GM18520 (cell line): ENCODE data around the gene SAMD13.
A peak's percentile ranks its signal among the peaks of the same experiment; 100 is the strongest.
"Not testable (repeated sequence)": the region's sequence is repeated elsewhere in the genome, so short reads cannot be mapped to it uniquely, and the experiment has no call there.

Source experiments
- ATAC-seq: cut with Tn5 transposase; IDR thresholded peaks from one replicate; pipeline ENCODE4 v1.9.1; 2021; ENCODE audit not compliant: unreplicated experiment

The SAMD13 gene

DNA sequence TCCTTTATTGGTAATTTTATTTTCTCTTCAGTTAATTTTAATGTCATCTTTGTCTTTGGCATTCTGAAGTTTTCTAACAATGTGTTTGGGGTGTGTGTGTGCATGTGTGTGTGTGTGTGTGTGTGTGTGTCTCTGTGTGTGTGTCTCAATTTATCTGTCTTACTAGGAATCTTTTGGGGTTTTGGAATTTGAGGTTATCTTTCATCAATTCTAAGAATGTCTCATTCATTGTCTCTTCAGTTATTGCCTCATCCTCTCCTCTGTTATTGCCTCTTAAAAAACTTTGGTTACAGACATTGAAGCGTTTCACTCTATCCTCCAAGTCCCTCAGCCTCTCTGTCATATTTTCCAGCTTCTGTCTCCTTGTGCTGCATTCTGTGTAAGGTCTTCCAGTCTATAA, 18.1 kb upstream of the SAMD13 start:
- ATAC-seq: no peak

DNA sequence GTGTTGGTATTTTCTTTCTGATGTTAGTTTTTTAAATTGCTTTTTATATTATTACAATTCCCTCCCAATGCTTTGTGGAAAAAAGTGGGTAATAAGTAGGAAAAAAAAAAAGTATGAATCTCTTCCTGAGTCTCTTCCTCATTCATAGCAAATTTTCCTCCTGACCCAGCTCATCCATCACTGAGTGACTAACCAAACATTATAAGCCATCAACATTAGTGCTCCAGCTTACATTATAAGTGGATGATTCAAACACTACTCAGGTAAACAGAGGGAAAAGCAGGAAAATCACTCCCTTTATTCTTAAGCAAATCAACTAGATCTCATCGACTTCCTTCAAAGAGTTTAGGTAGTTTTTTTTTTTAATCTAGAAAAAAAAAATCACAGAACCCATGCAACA, 15.4 kb upstream of the SAMD13 start:
- ATAC-seq: no peak

- not testable (repeated sequence) for ATAC-seq
Measured at GRCh38 chr1:84287389-84287788, 14.1 kb upstream of the SAMD13 start.

DNA sequence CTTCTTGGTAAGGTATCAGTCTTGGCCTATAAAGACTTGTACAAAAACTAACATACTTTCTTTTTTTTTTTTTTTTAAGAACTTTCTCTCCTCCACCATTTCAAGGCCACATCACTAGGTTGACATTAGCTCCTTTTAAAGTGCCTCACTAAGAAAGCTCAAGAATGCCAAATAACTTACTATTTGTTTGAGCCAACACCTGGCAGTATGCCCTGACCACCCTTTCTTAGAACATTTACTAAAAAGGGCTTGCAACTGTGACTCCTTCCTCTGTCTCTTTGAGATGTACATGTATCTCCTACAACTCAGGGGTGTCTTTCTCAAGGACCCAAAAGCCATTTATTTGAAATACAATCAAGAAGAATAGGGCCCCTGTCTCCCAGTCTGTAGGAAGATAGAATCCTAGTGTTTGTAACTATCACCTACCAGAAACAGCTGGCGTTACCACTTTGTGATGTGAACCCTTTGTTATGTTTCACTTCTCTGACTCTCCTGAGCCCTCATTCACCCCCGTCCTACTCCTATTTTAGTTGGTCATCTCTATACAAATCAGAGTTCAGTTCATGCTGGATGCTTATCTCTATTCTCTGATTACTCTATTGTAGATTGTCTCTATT, 12.2 kb upstream of the SAMD13 start:
- no peak for ATAC-seq

DNA sequence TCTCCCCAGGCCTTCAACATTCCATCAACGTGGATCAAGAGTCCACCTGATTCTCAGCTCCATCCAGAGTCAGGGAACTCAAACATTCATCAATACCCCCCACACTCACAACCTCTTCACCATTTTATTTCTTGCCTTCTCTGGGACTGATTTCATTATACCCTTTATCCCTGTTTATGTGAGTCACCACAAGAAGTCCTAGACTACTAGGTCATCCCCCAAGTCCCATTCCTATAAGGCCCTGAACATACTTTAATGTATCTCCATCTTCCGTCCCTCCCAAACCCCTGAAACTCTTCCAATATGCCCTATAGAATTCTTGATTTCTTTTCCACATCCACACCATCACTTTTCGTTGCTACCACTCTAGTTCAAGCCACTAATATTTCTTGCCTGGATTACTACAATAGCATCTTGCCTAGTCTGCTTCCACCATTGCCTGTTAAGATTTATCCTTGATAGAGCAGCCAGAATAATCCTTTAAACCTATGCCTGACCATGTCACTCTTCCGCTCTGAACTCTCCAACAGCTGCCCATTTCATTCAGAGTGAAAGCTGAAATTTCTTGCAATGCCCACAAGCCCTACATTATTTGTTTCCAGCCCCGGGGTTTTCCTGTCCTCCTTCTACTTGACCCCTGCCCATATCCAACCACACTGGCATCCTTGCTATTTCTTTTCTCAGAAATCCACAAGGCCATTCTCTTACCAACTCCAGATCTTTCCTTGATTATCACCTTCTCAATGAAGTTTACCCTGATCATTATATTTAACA, 9.4 kb upstream of the SAMD13 start:
- no peak for ATAC-seq

DNA sequence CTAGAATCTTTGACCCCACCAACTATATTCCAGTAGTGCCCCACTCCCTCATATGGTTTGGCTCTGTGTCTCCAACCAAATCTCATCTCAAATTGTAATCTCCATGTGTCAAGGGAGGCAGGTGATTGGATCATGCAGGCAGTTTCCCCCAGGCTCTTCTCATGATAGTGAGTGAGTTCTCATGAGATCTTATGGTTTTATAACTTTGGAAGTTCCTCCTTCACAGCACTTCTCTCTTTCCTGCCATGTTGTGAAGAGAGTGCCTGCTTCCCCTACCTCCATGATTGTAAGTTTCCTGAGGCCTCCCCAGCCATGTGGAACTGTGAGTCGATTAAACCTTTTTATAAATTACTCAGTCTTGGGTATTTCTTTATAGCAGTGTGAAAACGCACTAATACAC, 7.7 kb upstream of the SAMD13 start:
- no peak for ATAC-seq

DNA sequence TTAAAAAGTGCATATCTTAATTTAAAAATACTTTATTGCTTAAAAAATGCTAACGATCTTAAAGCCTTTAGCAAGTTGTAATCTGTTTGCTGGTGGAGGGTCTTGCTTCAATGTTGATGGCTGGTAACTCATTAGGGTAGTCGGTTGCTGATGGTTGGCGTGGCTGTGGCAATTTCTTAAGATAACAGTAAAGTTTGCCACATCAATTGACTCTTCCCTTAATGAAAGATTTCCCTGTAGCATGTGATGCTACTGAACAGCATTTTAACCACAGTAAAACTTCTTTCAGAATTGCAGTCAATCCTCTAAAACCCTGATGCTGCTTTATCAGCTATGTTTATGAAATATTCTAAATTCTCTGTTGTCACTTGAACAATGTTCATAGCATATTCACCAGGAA, 6.8 kb upstream of the SAMD13 start:
- ATAC-seq: no peak

DNA sequence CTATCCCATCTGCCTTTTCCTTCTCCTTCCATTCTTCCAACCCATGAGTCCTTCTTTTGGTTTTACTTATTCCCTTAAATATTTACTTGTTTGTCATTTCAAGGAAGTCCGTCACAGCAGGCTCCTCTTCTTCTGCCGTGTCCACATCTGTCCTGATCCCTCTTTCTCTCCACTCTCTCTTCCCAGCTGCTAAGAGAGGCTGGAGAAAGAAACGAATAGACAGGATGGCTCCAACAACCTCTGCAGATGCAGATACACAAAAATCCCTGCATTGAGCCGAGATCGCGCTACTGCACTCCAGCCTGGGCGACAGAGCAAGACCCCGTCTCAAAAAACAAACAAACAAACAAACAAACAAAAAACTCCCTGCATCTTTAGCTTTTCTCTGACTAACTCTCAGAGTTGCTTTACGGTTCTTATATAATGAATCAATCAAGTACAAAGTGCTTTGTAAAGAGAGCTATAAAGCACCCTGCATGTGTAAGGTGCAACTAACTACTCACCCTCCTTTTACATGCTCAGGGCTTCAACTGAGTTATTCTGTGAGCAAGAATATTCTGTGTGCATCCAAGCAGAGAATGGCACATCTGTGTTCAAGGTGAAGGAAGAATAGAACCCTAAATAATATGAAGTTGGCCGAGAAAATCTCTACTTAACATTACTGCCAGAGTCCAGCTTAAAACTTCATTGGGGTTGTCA, 3.8 kb upstream of the SAMD13 start:
- ATAC-seq: no peak

DNA sequence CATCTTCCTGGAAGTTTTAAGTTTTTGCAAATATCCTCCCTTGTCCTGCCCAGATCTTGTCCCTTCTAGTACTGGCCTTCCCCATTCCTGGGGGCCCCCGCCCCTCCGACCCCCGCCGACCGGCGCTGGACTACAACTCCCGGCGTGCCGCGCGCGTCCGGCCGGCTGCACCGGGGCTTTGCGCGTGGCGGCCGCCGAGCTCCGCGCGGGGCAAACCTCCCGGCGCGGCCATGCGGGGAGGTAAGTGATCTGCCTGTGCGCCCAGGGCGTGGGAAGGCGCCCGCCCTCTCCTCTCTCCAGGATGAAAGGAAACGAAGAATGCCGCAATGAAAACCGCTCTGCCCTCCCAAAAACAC, 3.2 kb upstream of the SAMD13 start:
- ATAC-seq: peak; percentile 57

DNA sequence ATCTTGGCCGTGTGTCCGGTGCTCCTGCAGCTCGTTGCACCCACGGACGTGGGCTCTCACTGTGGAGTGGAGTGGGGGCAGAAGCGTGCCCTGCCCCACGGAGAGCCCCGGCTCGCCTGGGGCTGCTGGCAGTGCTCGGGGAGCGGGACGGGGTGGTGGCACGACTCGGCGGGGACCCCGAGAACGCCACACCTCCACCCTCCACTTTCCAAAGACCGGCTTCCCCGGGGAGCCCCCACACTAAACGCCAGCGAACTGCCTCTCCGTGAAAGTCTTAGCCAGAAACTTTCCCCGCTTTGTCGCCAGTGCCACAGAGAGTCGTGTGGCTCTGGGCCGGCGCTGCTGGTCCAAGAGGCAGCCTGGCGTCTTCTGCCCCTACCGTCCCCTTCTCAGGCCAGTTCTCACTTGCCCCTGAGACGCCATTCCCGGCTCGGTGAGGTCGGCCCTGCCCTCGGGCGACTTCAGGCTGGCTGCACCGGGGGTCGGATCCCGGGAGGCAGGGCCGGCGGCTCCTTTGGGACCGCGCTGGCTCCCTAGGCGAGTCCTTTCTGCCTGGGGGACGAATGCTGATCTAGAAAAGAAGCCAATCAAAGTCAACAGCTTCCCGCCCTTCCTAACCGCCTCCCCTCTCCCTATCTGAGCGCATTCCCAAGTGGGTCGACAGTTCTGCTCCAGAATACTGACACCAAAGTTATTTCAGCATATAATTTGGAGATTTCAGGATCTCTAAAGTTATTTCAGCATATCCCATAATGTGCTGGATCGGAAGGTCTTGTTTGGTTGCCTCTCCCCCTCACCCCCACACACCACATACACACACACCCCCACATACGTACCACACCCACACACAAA, 2.6 kb upstream of the SAMD13 start:
- peak; percentile 18 for ATAC-seq

DNA sequence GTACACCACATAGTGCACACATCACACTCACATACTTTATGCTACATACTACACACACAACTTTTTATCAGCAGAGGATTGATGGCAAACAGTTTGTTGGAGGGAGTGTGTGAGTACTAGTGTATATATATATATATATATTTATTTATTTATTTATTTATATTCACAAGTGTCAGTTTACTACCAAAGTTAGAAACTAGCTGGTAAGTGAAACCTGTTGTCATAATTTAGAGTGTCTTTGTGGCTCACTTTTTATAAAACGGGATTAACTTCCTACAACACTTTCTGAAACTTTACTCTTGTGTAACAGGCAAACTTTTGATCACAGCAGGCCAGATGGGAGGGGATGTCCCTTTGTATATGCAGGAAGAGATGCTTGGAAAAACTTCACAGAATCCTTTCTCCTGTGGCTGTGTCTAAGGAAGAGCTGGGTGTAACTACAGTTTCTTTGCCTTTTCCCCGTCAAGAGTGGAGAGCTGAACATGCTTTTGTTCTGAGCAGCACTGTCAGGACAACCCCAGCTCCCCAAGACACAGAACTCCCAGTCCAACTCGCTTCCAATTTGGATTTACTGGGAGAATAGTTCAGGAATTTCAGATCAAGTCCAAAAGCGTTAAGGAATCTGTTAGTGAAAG, 1.9 kb upstream of the SAMD13 start:
- ATAC-seq: no peak

- ATAC-seq: no peak
Measured at GRCh38 chr1:84300501-84300900, 1.0 kb upstream of the SAMD13 start.

DNA sequence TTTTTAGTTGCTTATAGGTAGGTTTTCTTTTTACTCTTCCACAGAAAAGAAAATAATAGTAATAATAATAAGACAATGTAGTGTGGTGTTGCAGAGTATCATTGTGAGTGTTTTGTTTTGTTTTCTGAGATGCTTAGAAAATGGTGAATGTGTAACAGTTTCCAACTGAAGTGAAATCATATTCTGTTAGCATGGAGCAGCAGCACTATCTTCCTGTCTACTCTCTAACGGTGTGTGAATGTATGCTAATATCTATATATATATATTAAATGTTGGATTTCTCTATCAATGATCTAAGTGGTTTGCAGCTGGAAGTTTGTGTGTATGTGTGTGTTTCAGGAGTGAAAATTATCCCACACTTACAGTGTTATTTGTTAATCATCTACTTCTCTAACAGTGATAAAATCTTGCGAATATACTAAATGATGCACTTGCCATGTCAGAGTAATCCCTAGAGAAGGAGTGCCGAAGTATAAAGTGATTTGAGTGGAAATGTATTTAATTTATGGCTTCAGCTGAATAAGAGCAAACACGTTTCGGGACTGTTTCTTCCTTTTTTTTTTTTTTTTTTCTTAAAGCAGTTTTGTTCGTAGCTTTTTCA, 377 bp downstream of the SAMD13 start:
- ATAC-seq: no peak

DNA sequence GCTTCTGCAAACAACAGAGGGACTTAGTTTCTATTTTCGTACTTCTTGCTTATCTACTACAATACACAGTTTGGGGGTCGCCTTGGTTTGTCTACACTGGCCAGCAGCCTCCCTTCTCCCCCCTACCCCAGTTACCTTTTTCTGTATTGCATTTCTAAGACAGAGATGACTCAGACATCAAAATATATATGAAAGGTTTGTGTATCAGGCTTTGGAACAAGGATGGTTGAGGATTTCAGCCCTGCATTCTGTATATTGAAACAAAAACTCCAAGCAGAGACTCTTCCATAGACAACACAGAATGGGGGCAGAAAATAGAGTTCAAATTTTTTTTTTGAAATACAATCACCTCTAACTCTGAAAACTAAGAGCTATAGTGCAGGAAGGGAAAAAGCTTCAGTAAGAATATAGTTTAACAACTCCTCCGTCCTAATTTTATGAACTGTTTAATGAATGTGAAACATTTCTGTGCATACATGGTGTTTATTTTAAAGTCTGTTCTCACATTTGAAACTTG, 1.9 kb downstream of the SAMD13 start:
- ATAC-seq: no peak

DNA sequence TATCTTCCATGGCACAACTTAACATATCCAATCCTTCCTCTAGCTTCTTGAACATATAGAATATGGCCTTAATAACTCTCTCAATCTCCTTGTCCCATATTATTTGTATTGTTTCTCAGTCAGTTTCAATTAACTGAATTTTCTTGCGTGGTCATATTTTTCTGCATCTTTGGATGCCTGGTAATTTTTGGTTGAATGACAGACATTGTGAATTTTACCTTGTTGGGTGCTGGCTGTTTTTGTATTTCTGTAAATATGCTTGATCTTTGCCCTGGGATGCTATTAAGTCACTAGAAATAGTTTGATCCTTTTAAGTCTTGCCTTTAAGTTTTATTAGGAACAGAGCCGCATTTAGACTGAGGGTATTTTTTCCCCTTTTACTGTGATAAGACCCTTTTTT, 5.9 kb downstream of the SAMD13 start:
- no peak for ATAC-seq

GRCh38 chr1:84311296-84311695, 9.8 kb downstream of the SAMD13 start:
- ATAC-seq: no peak

DNA sequence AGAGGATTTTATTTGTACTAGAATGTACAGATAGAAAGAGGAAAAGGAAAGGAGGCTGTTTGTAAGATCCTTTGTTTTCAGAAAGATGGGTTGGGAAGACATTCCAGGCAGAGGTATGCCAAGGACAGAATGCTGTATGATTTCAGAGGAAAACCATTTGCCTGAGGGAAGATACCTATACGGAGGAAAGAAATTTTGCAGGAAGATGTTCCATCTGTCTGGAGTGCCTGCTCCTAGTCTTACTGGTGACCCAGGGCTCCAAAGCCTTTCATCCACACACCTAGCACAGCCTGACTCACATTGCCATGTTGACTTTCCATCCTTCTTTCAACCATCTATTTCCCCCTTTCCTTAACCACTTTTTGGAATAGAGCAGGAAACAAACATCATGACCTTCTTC, 18.2 kb downstream of the SAMD13 start:
- no peak for ATAC-seq

DNA sequence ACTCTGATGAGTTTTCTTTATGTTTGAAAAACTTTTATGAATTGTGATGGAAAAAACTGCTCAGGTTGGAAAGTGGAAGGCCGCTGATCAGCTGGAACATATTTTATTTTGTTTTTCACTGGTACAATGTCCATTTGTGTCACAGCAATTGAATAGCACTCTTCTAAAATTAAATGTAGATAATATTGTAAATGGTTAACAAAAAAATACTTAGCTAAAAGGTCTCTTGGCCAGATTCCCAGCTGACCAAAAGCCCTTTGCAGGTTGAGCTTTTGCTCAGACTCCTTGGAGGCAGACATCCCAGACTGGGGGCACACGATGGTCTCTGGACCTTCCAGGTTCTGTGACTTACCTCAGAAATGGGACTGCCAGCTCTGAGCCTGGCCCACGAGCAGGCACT, 26.3 kb downstream of the SAMD13 start:
- no peak for ATAC-seq

GRCh38 chr1:84330125-84330984, 28.8 kb downstream of the SAMD13 start:
- ATAC-seq: no peak
